Esophagus squamous epithelium (tissue), 5 donors: Measurements from ENCODE around the gene METTL16. TPM values are rescaled to one million over a fixed set of nuclear protein-coding genes. Genes with fewer than 3 reads are reported as not detected.

Source experiments
- DNase-seq: peaks from one replicate; lab custom pipeline; 2025; lab: John Stamatoyannopoulos, UW
- H3K27ac ChIP-seq, 4 donors: fragments of 200-600 bp; sonication (generic); one replicate each; pipeline ENCODE4 v1.5.1; 2016 to 2019; ENCODE audit warnings: mild to moderate bottlenecking in 1 of 4
- H3K27me3 ChIP-seq, 4 donors: fragments of 200-600 bp; sonication (generic); 1 replicate in 3 of 4; 2 replicates in 1 of 4; pipeline versions ENCODE4 v1.5.1 to v1.6.0; 2017 to 2021; ENCODE audit warnings: antibody characterized with exemption in 1 of 4
- H3K36me3 ChIP-seq, 3 donors: fragments of 200-600 bp; sonication (generic); one replicate each; pipeline ENCODE4 v1.5.1; 2016 to 2019
- H3K4me1 ChIP-seq, 3 donors: fragments of 200-600 bp; sonication (generic); one replicate each; pipeline ENCODE4 v1.5.1; 2017 to 2019
- H3K4me3 ChIP-seq, 4 donors: fragments of 200-600 bp; sonication (generic); 1 replicate in 3 of 4; 2 replicates in 1 of 4; pipeline ENCODE4 v1.5.1; 2016 to 2019; ENCODE audit warnings: mild to moderate bottlenecking in 2 of 4, moderate library complexity in 1 of 4
- H3K9me3 ChIP-seq, 3 donors: fragments of 200-600 bp; sonication (generic); one replicate each; pipeline ENCODE4 v1.5.1; 2016 to 2019
- POLR2A ChIP-seq, 4 donors: fragments of 450-650 bp; IDR thresholded peaks; one replicate each; pipeline ENCODE4 v1.6.1; 2017; ENCODE audit warnings: antibody characterized with exemption in 4 of 4, mild to moderate bottlenecking in 4 of 4, moderate library complexity in 3 of 4
- WGBS, 2 donors: methylation state at CpG; one replicate each; pipeline ENCODE4 v1.1.5; 2018; 5-methylcytosine and 5-hydroxymethylcytosine counted together
- intact Hi-C: fragments of 100-400 bp; cut with DNase I; formaldehyde crosslinking; loops from one replicate; pipeline ENCODE4 v1.15.0; 2022
- total RNA-seq, 4 donors: library from RNA; depleted of rRNA; stranded (reverse); fragments of >200 nt; gene quantifications; one replicate each; pipeline ENCODE4 v1.1.0, GENCODE V29; 2016
- TF ChIP-seq, protein P1 (sequence below), 6 experiments: fragments of 450-650 bp in 4 of 6; fragments of 200-600 bp in 2 of 6; sonication (generic) in 2 of 6; IDR thresholded peaks; one replicate each; pipeline ENCODE4 v1.5.1; 2016 to 2019; ENCODE audit warnings: antibody characterized with exemption in 6 of 6, mild to moderate bottlenecking in 4 of 6, moderate library complexity in 4 of 6
- donor health status: DM: yes; HTN: yes; CAD: no.

METTL16 gene
- total RNA-seq, 4 donors from 2014 or later: 12.5 to 31.5 (median 25.3) TPM

DNA sequence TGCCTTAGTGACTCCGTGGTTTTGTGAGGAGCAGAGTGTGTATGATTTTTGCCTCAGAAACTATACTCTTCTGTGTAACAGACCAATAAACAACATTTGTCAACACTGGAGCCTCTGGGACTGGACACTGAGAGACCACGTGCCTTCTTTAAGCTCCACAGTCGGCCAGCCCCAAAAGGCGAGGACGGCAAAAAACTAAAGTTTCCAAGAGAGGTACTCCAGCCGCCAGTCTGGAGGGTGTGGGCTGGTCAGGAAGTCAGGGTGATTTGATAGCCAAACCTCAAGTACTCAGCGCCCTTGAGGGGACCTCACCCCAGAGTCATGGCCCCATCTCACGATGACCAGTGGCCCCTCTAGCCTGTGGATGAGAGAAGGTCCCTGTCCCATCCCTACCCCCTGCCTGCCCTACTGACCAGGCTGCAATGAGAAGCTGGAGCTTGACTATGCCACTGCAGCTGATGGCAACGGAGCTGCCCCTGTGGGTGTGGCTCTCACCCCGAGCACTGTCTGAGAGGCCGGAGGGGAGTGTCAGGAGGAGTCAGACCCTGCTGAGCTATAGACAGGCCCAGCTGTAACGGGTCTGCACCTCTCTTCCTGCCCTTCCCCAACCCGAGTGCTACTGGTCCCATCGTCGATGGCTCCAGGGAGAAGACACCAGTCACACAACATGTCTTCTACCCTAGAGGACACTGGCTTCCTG, 130.6 kb downstream of the METTL16 start:
- H3K27ac ChIP-seq: peak overlapping the region in 1 of 4 donors; percentile 6
- peaks cover 3 to 85% (median 20%) of the 10 kb centered on the region in 3 donors for H3K36me3 ChIP-seq
- 60 to 81% methylated on average over 1 to 6 of the region's 15 CpGs for WGBS, 2 donors
- no peaks in the 10 kb centered on the region for H3K27me3 ChIP-seq
- intact Hi-C loops: no loop called here
- H3K9me3 ChIP-seq: no peaks in the 10 kb centered on the region
- TF ChIP-seq, protein P1, sequence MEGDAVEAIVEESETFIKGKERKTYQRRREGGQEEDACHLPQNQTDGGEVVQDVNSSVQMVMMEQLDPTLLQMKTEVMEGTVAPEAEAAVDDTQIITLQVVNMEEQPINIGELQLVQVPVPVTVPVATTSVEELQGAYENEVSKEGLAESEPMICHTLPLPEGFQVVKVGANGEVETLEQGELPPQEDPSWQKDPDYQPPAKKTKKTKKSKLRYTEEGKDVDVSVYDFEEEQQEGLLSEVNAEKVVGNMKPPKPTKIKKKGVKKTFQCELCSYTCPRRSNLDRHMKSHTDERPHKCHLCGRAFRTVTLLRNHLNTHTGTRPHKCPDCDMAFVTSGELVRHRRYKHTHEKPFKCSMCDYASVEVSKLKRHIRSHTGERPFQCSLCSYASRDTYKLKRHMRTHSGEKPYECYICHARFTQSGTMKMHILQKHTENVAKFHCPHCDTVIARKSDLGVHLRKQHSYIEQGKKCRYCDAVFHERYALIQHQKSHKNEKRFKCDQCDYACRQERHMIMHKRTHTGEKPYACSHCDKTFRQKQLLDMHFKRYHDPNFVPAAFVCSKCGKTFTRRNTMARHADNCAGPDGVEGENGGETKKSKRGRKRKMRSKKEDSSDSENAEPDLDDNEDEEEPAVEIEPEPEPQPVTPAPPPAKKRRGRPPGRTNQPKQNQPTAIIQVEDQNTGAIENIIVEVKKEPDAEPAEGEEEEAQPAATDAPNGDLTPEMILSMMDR (IDR thresholded peaks at IDR 0.05): no peak
- no peak for TF ChIP-seq POLR2A (IDR thresholded peaks at IDR 0.05)
- H3K4me1 ChIP-seq: peaks cover 1 to 37% (median 9%) of the 10 kb centered on the region in 3 donors
- no peak for DNase-seq
- no peak overlapping the region for H3K4me3 ChIP-seq

DNA sequence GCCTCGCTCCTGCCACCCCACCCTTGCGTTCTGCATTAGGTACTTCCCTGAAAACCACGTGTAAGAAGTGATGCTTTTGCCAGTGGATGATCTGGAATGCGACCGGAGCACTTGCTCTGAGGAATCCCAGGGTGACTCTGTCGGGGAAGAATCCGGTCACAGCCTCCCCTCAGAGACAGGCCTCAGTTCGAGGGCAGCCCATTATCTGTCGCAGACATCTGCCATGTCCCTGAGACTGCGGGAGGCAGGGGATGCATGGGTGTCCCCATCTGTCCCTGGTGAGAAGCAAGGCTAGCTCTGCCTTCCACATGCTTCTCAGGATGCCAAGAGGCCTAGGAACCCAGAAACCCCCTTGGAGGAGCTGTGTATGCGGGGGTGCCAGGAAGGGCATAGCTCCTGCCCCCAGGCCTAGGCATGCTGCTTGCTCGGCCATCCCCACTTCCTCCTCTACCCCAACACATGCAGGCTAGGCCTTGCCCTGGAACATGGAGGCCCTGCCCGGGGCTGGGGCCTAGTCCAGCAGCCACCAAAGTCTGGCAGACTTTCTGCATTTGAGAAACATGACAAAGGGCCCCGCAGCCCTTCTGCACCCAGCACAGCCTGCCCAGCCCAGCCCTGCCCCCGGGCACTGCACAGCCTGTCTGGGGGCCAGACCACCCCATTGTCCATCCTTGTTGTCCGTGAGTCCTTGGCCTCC, 131.3 kb downstream of the METTL16 start:
- TF ChIP-seq POLR2A (IDR thresholded peaks at IDR 0.05): no peak
- TF ChIP-seq, protein P1 (IDR thresholded peaks at IDR 0.05): no peak
- Histone ChIP-seq H3K27me3 (no peaks in the 10 kb centered on the region), H3K4me3 (no peak overlapping the region), H3K9me3 (no peaks in the 10 kb centered on the region), H3K27ac (peak overlapping the region in 1 of 4 donors; percentile 6), H3K36me3 (peaks cover 0 to 85% (median 17%) of the 10 kb centered on the region in 3 donors), H3K4me1 (peaks cover 0 to 34% (median 9%) of the 10 kb centered on the region in 3 donors)
- WGBS, 2 donors: 39 to 62% methylated on average over 6 to 8 of the region's 16 CpGs
- intact Hi-C loops: no loop called here
- no peak for DNase-seq

DNA sequence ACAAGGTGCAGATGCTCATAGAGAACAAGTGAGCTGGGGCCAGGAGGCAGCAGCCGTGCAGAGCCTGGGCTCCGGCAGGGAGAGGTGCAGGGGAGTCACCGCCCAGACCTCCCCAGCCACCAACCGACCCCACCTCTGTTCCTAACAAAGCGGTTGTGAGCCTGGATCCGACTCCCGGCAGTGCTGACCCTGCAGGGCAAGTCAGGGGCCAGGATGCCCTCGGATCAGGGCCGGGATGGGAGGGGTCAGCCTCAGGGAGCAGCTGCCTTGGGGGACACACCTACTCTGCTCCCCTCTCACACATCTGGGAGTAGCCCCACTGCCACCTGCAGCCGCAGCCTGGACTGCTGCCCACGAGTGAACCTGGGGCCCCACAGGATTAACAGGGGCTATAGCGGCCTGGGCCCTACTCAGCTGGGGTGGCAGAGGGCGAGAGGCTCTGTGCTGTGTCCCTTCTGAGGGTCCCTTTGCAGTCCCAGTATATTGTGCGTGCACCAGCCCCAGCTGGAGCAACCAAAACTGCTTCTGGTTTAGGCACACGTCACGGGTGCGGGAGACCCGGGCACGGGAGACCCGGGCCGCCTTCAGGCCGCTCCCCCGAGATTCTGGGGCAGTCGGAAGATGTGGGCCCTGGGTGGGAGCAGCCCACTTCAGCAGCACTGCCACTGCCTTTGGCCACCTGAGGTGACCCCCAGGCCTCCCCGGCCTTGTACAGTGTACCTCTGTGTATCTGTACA, 132.0 kb downstream of the METTL16 start:
- intact Hi-C loops: no loop called here
- H3K9me3 ChIP-seq: no peaks in the 10 kb centered on the region
- peaks cover 0 to 84% (median 17%) of the 10 kb centered on the region in 3 donors for H3K36me3 ChIP-seq

DNA sequence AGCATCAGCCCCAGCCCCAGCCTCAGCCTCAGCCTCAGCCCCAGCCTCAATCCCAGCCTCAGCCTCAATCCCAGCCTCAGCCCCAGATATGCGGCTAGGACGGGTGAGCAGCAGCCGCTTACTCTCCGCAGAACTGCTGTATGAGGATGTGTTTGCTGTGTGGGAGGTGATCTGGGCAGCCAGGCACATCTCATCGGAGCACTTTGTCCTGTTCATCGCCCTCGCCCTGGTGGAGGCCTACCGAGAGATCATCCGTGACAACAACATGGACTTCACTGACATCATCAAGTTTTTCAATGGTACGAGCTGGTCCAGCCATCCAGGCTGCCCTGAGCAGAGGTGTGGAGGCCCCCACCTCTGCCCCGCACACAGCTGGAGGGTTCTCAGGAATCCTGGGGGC, 132.8 kb downstream of the METTL16 start:
- WGBS, 2 donors: 100% methylated on average over 1 of the region's 11 CpGs; no CpG with 5 or more reads in 1 of the 2 donors
- Histone ChIP-seq H3K4me3 (no peak overlapping the region), H3K27me3 (no peaks in the 10 kb centered on the region), H3K9me3 (no peaks in the 10 kb centered on the region), H3K36me3 (peaks cover 0 to 89% (median 17%) of the 10 kb centered on the region in 3 donors), H3K27ac (no peak overlapping the region), H3K4me1 (peaks cover 0 to 40% (median 17%) of the 10 kb centered on the region in 3 donors)
- no peak for DNase-seq
- TF ChIP-seq, protein P1 (IDR thresholded peaks at IDR 0.05): no peak
- intact Hi-C loops: no loop called here

More for the DNA sequence above, 132.0 kb downstream of the METTL16 start:
- H3K27ac ChIP-seq: no peak overlapping the region
- DNase-seq: no peak
- 88 to 100% methylated on average over 1 to 4 of the region's 25 CpGs for WGBS, 2 donors
- TF ChIP-seq, protein P1 (IDR thresholded peaks at IDR 0.05): no peak
- TF ChIP-seq POLR2A (IDR thresholded peaks at IDR 0.05): no peak
- peaks cover 0 to 34% (median 15%) of the 10 kb centered on the region in 3 donors for H3K4me1 ChIP-seq
- no peak overlapping the region for H3K4me3 ChIP-seq
- H3K27me3 ChIP-seq: no peaks in the 10 kb centered on the region
